ENCODE results near the gene NGB. TPM values are rescaled to one million over a fixed set of nuclear protein-coding genes. Genes with fewer than 3 reads are reported as not detected.
"Not testable (repeated sequence)": the region's sequence is repeated elsewhere in the genome, so short reads cannot be mapped to it uniquely, and the experiment has no call there.

NGB gene, protein sequence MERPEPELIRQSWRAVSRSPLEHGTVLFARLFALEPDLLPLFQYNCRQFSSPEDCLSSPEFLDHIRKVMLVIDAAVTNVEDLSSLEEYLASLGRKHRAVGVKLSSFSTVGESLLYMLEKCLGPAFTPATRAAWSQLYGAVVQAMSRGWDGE
- not detected in 2 replicates for total RNA-seq

DNA sequence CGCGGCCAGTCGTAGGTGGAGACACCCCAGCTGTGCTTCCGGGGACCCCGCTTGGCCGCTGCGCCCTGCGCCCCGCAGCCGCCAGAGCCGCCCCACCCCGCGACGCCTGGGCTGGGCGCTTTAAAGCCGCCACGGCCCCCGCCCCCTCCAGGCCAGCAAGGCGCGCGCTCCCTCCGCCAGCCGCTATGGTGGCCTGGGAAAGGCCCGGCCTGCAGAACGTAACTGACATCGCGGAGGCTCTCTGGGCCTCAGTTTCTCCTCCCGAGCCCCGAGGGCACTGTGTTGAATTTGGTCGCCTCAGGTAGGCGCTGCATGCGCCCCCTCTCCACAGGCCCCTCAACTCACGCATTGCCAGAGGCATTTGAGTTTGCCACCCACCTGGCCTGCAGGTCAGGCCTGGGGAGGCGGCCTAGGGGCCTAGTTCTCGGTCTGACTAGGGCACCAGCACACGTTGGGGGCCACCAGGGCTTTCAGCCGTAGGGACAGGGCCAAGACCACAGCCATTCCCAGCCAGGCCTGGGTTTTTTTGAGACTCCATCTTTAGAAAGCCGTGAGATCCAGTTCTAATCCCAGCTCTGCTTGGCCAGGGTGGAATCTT lies at the start of gene NGB:
NGB (minus strand) TSS at position 94 of the 598 bp plus-strand sequence. CDS start 269 bp downstream, outside the sequence.
- intact Hi-C loops (cut with micrococcal nuclease): no loop called here

DNA sequence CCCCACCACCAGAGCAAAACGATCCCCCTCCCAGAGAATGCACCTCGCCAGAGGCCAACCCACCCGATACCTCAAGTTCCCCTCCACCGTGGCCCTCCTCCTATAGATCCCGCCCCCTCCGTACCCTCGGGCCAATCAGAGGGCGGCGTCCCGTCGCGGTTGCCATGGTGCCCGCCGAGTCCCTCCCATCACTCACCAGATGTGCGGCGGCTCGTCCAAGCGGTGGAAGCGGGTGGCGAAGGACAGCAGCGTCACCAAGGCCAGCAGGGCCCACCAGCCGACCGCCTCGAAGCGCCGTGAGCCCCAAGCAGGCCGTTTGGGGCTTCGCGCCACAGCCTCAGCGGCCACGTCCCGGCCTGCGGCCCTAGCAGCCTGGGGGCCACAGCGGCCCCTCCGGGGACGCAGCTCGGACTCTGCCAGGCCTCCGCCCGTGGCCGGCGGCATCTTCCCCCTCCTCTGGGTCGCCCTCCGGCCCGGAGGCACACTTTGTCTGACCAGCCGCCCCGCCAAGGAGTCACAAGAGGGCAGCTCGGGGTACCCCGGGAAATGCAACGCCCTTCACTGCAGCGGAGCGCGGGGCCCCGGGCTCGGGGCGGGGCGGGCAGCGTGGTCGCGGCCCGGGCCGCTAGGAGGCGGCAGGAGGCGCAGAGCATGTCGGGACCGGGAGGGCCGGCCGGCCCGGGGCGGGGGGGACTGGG lies 49.4 kb upstream of the NGB start, which contains the start of gene POMT2:
POMT2 (minus strand) TSS at position 646 of the 698 bp plus-strand sequence; CDS start at position 444, 202 bp downstream.
- intact Hi-C loops (cut with micrococcal nuclease): loop anchor here (1.0 to 2.0 kb wide), 7 partner anchors 288 to 1334 kb away; partner anchors contain the start of gene ANGEL1

DNA sequence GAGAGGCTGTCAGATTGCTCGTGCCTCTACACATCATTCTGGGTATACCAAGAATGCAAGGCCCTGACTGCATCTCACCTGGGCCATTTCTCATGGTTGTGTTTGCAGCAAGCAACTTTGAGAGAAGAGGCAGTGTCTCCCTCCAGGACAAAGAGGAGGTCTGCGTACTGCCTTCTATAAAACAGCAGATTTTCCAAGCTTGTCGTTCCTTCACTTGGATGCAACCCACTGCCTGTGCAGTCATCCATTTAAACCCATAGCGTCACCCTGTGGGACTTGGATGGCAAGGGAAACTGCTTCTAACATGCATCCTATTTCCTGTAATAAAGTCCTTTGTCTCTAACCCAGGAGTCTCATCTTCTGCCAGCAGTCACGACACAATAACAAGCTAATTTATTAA lies 48.4 kb upstream of the NGB start:
- intact Hi-C loops (cut with micrococcal nuclease): no loop called here

DNA sequence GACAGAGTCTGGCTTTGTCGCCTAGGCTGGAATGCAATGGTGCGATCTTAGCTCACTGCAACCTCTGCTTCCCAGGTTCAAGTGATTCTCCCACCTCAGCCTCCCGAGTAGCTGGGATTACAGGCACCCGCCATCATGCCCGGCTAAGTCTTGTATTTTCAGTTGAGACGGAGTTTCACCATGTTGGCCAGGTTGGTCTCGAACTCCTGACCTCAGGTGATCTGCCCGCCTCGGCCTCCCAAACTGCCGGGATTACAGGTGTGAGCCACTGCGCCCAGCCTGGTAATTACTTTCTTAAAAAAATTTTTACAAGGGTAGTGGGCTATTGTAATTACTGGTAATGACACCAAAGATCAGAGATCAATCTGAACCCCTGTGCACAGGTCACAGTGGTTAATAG lies 47.8 kb upstream of the NGB start:
- intact Hi-C loops (cut with micrococcal nuclease): not testable (repeated sequence)

DNA sequence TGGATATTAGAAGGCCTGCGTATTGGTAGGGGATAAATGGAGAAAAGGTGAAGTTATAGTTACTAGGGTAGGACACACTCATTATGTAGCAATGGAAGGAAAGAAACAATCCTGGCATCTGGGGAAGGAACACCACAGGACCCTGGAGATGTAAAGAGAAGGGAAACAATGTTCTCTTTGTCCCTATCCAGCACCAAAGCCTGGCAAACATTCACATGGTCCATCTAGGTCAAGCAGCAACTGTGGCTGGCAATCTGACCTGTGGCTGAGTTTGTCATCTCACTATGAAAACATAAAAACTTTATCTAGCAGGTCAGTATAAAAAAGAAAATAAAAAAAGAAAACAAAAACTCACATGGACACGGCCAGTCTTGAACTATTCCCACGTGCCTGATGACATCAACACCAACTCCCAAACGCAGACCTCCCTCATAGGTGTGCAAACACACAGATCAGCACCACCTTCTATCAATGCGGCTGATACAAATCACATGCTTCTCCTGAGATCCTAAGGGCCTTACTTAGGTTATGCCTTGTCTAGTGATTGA lies 47.1 kb upstream of the NGB start:
- intact Hi-C loops (cut with micrococcal nuclease): no loop called here

DNA sequence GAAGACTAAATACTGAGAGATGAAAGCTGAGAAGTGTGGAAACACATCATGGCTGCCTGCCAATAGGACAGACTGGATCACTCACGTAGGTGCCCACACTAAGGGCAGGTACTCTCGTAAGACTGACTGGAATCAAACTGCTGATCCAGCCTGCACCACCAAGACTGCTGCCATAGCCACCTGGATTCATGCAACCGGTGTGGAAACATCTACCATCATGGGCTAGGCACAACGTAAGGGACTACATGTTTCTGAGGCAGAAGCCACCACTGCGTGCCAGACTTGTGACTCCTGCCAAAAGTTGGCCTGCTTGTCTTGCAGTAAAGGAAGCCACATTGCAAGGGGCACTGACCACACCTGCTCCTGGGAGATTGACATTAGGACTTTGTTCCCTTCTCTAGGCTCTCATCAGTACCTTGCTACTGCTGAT lies 45.9 kb upstream of the NGB start:
- intact Hi-C loops (cut with micrococcal nuclease): loop anchor here (1.0 to 2.0 kb wide), 6 partner anchors 16 to 607 kb away; partner anchors contain the start of genes SAMD15 and TMED8

DNA sequence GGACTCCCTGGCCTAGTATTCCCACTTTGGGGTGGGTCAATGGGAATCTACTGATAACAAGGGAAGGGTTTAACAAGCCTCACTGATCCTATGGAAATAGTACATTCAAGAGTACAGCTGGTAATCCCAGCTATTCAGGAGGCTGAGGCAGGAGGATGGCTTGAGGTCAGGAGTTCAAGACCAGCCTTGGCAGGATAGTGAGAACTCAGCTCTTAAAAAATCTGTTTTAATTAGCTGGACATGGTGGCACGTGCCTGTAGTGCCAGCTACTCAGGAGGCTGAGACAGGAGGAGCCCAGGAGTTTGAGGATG lies 45.1 kb upstream of the NGB start:
- intact Hi-C loops (cut with micrococcal nuclease): loop anchor here (1.0 to 2.0 kb wide), 6 partner anchors 15 to 606 kb away; partner anchors contain the start of genes SAMD15 and TMED8

DNA sequence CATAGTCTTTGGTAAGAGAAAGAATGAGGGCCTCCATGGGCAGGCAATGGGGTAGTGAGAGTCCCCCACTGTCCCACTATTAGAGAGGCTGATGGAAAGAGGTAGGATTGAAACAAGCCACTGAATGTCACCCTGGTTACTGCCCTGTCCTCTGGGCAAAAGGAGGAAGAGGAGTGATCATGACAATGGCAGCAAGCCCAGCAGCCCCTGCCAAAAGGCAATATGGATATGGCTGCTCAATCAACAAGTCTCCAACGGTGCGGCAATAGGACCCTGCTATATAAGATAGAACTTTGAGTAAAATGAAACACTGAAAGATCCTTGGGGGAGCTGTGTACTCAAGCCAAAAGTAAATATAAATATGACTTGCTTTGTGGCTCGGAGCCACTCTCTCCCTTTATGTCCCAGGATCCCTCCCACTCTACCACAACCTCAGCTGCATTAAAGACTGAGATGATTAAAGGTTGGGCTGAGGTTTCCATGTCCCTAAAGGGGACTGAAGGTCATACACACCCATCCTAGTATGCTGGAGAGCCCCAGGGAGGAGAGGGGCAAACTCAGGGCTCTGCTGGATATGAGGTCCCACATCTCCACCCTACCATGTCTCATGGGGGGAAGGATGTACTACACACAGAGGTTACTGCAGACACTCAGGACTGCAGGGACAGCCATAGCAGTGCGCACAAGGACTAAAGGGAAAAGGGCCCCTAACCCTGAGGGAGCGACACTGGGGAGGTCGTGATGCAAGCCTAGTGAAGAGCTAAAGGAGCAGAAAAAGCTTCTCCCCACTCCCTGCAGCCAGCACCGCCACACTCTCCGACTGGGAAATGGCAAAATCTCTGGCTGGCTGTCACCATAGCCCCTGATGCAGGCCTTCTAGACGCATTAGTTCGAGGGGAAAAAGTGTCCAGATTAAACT lies 43.8 kb upstream of the NGB start:
- intact Hi-C loops (cut with micrococcal nuclease): no loop called here

DNA sequence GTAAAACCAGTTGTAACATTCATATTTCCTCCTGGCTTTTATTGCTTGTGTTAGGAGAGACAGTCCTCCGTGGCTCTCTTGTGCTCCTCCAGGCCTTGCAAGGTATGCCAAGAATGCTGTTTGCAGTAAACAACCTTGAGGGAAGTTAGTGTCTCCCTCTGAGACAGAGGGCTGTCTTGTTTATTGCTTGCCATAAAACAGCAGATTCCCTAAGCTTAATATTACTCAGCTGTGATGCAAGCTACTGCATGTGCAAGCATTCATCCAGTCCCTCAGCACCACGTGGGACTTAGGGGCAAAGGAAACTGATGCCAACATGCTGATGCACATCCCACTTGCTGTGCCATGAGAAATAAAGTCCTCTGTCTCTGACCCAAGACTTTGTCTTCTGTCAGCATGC lies 43.0 kb upstream of the NGB start:
- intact Hi-C loops (cut with micrococcal nuclease): no loop called here

DNA sequence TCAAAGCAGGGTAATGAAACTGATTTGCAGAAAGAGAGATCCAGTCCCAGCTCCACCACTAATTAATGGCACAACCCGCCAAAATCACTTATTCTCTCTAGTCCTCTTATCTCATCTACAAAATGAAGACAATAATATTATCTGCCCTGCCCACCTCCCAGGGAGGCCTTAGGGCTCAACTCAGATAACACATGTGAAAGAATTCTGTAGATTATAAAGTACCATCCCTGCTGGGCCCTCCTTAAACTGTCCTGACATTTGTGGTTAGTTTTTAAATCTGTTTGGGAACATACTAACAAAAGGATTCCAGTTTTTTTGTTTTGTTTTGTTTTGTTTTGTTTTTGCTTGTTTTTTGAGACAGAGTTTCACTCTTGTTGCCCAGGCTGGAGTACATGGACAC lies 42.4 kb upstream of the NGB start:
- intact Hi-C loops (cut with micrococcal nuclease): no loop called here

DNA sequence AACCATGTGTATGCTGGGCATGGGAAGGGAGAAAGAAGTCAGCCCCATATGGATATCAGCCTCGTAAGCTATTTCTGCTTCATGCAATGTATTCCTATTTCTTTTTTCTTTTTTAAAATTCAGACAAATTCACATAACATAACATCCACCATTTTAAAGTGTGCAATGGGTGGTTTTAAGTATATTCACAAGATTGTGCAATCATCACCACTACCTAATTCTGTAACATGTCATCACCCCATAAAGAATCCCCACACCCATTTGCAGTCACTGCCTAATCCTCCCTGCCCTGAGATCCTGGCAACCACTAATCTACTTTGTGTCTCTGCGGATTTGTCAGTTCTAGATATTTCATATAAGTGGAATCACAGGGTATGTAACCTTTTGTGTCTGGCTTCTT lies 40.2 kb upstream of the NGB start:
- intact Hi-C loops (cut with micrococcal nuclease): no loop called here

DNA sequence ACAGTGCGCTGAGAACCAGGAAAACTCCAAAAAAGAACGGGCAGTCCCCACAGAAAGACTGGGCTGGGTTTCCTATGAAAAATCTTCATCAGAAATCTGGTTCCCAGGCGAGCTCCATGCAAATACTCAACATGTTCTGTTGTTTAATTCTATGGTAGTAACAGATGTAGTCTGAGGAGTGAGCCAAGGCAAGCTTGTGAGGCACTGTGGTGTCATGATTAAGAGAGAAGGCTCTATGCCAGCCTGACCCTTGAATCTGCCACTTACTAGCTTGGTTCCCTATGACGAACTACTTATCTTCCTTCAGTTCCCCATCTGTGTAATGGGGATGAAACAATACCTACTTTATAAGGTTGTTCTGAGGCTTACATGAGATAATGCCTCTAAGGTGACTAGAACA lies 39.0 kb upstream of the NGB start:
- intact Hi-C loops (cut with micrococcal nuclease): no loop called here

DNA sequence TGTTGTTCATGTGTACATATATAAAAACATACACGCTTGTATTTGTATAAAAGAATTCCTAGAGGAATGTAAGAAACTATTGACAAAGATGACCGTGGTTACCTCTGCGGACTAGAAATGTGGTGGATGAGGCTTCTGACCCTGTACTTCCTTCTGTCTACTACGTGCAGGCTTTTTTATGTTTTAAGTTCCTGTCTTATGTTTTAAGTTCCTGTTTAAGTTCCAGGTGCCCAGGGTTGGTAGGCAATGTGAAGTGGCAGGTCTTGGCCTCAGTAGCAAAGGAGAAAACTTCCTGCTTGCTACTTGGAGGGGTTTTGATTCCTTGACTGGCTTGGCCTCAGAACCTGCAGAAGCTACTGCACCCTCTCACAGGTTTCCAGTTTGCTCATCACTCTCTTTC lies 38.1 kb upstream of the NGB start:
- intact Hi-C loops (cut with micrococcal nuclease): no loop called here

DNA sequence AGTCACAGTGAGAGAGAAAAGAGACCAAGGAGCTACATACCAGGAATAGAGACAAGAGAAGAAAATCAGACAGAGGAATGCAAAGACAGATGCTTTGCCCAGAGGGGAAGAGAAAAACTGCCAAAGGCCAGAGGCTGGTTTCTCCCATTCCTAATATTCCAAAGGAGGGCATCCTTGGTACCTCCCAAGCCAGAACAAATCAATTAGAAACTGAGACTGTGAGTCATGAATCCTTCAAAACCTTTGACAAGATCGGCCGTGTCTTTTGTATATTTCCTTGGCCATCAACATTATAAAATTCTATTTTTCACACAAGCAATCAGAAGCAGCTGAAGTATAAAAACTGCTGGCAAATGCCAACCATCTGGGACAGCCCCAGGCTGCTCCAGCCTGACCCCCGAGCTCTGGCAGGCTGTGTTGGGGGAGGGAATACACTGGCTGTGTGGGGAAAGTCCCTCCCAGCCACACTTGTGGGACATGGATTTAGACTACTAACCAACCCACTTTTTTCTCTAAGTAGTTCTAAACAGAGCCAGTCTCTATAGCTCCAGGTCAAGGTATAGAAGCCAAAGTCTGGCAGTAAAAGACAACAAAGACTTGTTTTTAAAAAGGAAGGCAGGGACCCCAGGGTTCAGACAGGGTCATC lies 36.0 kb upstream of the NGB start:
- intact Hi-C loops (cut with micrococcal nuclease): no loop called here

DNA sequence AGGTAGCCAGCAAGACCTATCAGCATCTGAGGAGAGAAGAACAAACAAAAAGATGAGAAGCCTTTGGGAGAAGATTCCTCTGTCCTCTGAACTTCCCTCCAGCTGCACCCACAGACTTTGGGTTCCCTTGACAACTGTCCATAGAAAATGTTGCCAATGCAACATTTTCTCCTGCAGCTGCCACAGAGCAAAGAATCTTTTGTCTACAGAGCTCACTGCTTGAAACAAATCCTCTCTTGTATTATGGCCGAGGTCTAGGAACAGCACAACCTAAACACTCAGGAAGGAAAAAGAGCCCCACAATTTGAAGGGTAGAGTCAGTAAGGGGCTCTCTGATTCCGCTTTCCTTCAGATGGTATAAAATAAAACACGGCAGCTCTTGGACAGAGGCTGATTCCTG lies 35.4 kb upstream of the NGB start:
- intact Hi-C loops (cut with micrococcal nuclease): no loop called here

DNA sequence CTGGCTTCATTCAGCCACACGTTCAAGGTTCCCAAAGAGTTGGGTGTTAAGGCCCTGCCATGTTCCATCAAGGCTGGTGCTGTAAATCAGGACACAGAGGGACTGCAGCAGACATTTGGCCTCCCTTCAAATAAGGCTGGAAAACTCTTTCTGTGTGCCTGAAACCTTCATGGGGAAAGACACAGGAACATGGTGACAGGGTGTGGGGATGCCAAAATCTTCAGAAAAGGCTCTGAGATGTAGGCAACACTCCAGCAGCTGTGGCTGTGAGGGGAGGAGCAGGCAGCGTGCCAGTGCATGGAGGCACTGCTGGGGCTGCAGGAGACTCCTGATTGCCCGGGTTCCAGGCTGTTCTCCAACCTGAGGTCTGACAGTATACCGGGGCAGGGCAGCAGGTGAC lies 34.7 kb upstream of the NGB start:
- intact Hi-C loops (cut with micrococcal nuclease): no loop called here

DNA sequence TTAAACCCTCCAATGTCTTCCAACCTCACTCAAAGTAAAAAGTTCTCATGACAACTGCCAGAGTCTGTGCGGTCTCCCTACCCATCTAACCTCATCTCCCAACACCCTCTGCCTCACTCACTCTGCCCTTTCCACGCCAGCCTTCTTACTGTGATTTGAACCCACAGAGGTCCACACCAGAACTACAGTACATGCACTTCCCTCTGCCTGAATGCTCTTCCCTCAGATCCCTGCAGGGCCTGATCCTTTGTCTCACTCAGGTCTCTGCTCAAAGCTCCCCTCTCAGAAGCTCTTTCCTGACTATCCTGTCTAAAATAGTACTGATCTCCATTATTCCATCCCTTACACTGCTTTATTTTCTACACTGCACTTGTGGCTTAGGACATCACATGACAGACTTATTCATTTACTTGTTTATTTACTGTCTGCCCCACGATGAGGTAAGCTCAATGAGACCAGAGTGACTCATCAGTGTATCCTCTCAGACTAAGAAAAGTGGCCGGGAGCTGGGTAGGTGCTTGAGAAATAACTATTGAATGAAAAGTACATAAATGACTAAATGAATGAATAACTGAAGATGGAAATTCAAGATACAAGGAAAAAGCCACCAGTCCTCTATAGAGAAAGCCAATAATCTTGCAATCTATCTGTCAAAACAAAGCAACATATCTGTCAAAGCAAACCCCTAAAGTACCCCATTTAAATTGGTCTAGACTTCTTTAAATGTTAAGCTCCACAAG lies 32.6 kb upstream of the NGB start:
- intact Hi-C loops (cut with micrococcal nuclease): loop anchor here (1.0 to 5.0 kb wide), 6 partner anchors 18 to 458 kb away; partner anchors contain the start of genes CIPC, GSTZ1, SNW1 and SPTLC2

DNA sequence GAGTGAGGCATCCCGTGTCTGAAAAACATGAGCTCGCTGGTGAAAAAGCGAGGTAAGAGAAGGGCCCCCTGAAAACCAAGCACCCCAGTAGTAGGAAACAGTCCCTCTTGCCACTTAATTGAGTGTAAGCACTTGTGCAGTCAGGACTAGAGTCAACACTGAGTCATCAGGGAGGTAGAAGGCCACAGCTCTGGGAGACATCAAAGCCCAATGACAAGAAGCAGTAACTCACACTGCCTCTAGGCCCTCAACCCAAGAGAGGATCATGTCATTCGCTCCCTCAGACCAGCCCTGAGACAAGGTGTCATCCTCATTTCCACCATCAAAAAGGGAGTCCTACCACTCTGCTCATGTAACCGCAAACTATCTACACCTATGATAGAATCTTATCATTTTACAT lies 31.9 kb upstream of the NGB start:
- intact Hi-C loops (cut with micrococcal nuclease): loop anchor here (1.0 to 5.0 kb wide), 6 partner anchors 18 to 458 kb away; partner anchors contain the start of genes CIPC, GSTZ1, SNW1 and SPTLC2

DNA sequence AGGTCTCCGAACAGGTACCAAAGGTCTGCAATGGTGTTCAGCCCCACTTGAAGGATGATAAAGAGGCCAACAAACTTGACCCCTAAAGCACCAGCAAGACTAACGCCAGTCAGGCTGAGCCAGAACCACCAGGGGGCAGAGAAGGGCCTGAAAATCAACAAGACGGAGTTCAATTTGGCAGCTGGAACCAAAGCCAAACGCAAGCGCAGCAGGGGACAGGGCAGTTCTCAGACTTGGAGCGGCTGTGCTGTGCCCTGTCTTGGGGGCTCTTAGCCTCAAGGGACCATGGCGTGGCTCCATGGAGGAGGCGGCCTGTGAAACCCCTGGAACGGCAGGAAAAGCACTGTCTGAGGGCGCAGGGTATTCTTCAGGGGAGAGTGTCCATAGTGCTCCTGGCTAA lies 30.1 kb upstream of the NGB start:
- intact Hi-C loops (cut with micrococcal nuclease): loop anchor here (1.0 to 5.0 kb wide), 3 partner anchors 15 to 316 kb away; partner anchors contain the start of gene SPTLC2

DNA sequence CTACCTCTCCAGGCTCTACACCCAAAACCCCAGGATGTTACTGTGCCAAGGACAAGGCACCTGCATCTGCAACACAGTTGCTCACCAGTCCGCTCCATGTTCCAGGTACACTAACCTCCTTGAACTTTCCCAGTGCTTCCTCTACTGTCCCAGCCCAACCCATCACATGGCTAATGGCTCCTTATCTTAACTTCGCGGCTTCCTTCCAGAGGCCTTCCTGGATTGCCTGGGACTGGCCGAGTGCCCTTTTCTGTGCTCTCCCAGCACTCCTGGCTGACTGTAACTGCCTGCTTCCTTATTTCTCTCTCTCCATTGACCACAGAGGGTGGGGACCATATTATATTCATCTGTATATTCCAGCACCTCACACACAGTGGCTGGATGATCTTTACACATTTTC lies 28.8 kb upstream of the NGB start:
- intact Hi-C loops (cut with micrococcal nuclease): loop anchor here (5.0 kb wide), 1 partner anchor 318 kb away; the partner anchor contains the start of gene SPTLC2

All from T-helper 1 cell treated with Interleukin-12 subunit alpha and Interleukin-12 subunit beta and Interleukin-4 antibody, amounts not matched to agents 30 ng/mL and 1 ng/mL, for 36 hours (primary cell).